Neural crest cell (in vitro differentiated cells): ENCODE results near the gene TMEM140. TPM values are rescaled to one million over a fixed set of nuclear protein-coding genes. Genes with fewer than 3 reads are reported as not detected.
"Not testable (repeated sequence)": the region's sequence is repeated elsewhere in the genome, so short reads cannot be mapped to it uniquely, and the experiment has no call there.

ENCODE experiments used
- DNase-seq: peaks from one replicate; pipeline ENCODE4 v3.0.0; 2021; ENCODE audit warnings: low read depth, mixed read lengths, low spot score
- H3K27ac Mint-ChIP-seq: one replicate; pipeline ENCODE4 v1.8.0; 2021; ENCODE audit warnings: mild to moderate bottlenecking, mixed read lengths; ENCODE audit not compliant: unreplicated experiment
- H3K27me3 Mint-ChIP-seq: 2 replicates; pipeline ENCODE4 v1.8.0; 2021; ENCODE audit warnings: low read depth, mild to moderate bottlenecking, mixed read lengths
- H3K36me3 Mint-ChIP-seq: 2 replicates; pipeline ENCODE4 v1.8.0; 2021; ENCODE audit warnings: low read depth, mild to moderate bottlenecking, mixed read lengths
- H3K4me1 Mint-ChIP-seq: 2 replicates; pipeline ENCODE4 v1.8.0; 2021; ENCODE audit warnings: mixed read lengths
- H3K4me3 Mint-ChIP-seq: one replicate; pipeline ENCODE4 v1.8.0; 2021; ENCODE audit warnings: mild to moderate bottlenecking, mixed read lengths
- H3K9me3 Mint-ChIP-seq: 2 replicates; pipeline ENCODE4 v1.8.0; 2021; ENCODE audit warnings: mixed read lengths
- CTCF ChIP-seq: fragments of 200-600 bp; sonication (generic); conservative IDR thresholded peaks from 2 replicates; pipeline ENCODE4 v1.5.0; 2021; ENCODE audit warnings: antibody characterized with exemption, mild to moderate bottlenecking
- total RNA-seq: library from RNA; stranded (reverse); gene quantifications from 2 replicates; pipeline ENCODE4 v1.2.1, GENCODE V29; 2021

Gene TMEM140
- total RNA-seq, 1 donor from 2014 or later, result 0.12 TPM

GRCh38 chr7:135170274-135170997 is 22.6 kb downstream of the TMEM140 start, which contains the start of gene CYREN:
CYREN (minus strand) TSS chr7:135170707; CDS start chr7:135168922, 1,785 bp downstream.
- peak within 1 kb of the TSS; percentile 95 for H3K27ac Mint-ChIP-seq
- peaks cover 16% of the 10 kb centered on the region for H3K36me3 Mint-ChIP-seq

GRCh38 chr7:135170998-135171481 is 23.2 kb downstream of the TMEM140 start:
- not testable (repeated sequence) for H3K27ac Mint-ChIP-seq, H3K36me3 Mint-ChIP-seq, DNase-seq, H3K9me3 Mint-ChIP-seq, H3K27me3 Mint-ChIP-seq
- H3K4me1 Mint-ChIP-seq, result peaks cover 38% of the 10 kb centered on the region
- H3K4me3 Mint-ChIP-seq, result peak overlapping the region; percentile 89

More at GRCh38 chr7:135170274-135170997, 22.6 kb downstream of the TMEM140 start, which contains the start of gene CYREN:
- Mint-ChIP-seq H3K4me3 (peak within 1 kb of the TSS; percentile 92), H3K9me3 (no peaks in the 10 kb centered on the region), H3K4me1 (peaks cover 38% of the 10 kb centered on the region), H3K27me3 (no peaks in the 10 kb centered on the region)
- peak; percentile 83 for DNase-seq
- TF ChIP-seq CTCF, result peak; percentile 68

GRCh38 chr7:135171581-135172291 is 23.9 kb downstream of the TMEM140 start:
- not testable (repeated sequence) for H3K9me3 Mint-ChIP-seq
- H3K4me1 Mint-ChIP-seq, result peaks cover 38% of the 10 kb centered on the region

GRCh38 chr7:135173916-135174315 is 26.0 kb downstream of the TMEM140 start:
- Mint-ChIP-seq H3K4me1 (peaks cover 28% of the 10 kb centered on the region), H3K4me3 (peak overlapping the region; percentile 57)
- not testable (repeated sequence) for H3K9me3 Mint-ChIP-seq, H3K27me3 Mint-ChIP-seq, DNase-seq, H3K36me3 Mint-ChIP-seq, H3K27ac Mint-ChIP-seq

More at GRCh38 chr7:135171581-135172291, 23.9 kb downstream of the TMEM140 start:
- Mint-ChIP-seq H3K27ac (peak overlapping the region; percentile 93), H3K4me3 (peak overlapping the region; percentile 89)
- not testable (repeated sequence) for H3K27me3 Mint-ChIP-seq, H3K36me3 Mint-ChIP-seq
- peak; percentile 12 for DNase-seq

- TF ChIP-seq CTCF, result no peak
- H3K4me1 Mint-ChIP-seq, result peaks cover 18% of the 10 kb centered on the region
- H3K9me3 Mint-ChIP-seq, result no peaks in the 10 kb centered on the region
- H3K27me3 Mint-ChIP-seq, result no peaks in the 10 kb centered on the region
- DNase-seq, result no peak
- peaks cover 10% of the 10 kb centered on the region for H3K36me3 Mint-ChIP-seq
- H3K4me3 Mint-ChIP-seq, result no peak overlapping the region
- no peak overlapping the region for H3K27ac Mint-ChIP-seq
Measured at GRCh38 chr7:135174941-135175340, 27.1 kb downstream of the TMEM140 start.

- Mint-ChIP-seq H3K27me3 (no peaks in the 10 kb centered on the region), H3K36me3 (peaks cover 16% of the 10 kb centered on the region), H3K27ac (no peak overlapping the region), H3K9me3 (peaks cover 6% of the 10 kb centered on the region), H3K4me3 (no peak overlapping the region), H3K4me1 (peaks cover 15% of the 10 kb centered on the region)
- no peak for DNase-seq
- no peak for TF ChIP-seq CTCF
Measured at GRCh38 chr7:135175931-135176330, 28.1 kb downstream of the TMEM140 start.
